HepG2 (cell line): ENCODE data around the gene TM9SF4. TPM values are rescaled to one million over a fixed set of nuclear protein-coding genes. Genes with fewer than 3 reads are reported as not detected.

Experiments used
- KMT2A ChIP-seq: sonication (generic); formaldehyde crosslinking; IDR thresholded peaks from 2 replicates; pipeline ENCODE4 v1.4.0; 2020; ENCODE audit warnings: missing genetic modification reagents
- RAD51 ChIP-seq: fragments of 450-650 bp; IDR thresholded peaks from 2 replicates; pipeline ENCODE4 v1.6.1; 2016; ENCODE audit warnings: borderline replicate concordance
- U2AF2 ChIP-seq: fragments of 200-400 bp; formaldehyde crosslinking; IDR thresholded peaks from 2 replicates; pipeline ENCODE4 v1.6.1; 2017; ENCODE audit warnings: low read depth, mild to moderate bottlenecking, low read length
- ZFP41 ChIP-seq: sonication (generic); formaldehyde crosslinking; IDR thresholded peaks from 2 replicates; pipeline ENCODE4 v1.4.0; 2020; ENCODE audit warnings: mild to moderate bottlenecking, missing genetic modification reagents, borderline replicate concordance
- ZIK1 ChIP-seq: sonication (generic); formaldehyde crosslinking; IDR thresholded peaks from 2 replicates; pipeline ENCODE4 v1.5.0; 2020; ENCODE audit warnings: mild to moderate bottlenecking, low read depth, missing genetic modification reagents, borderline replicate concordance
- ZNF260 ChIP-seq: sonication (generic); formaldehyde crosslinking; IDR thresholded peaks from 2 replicates; pipeline ENCODE4 v1.4.0; 2020; ENCODE audit warnings: missing genetic modification reagents, low read depth, mild to moderate bottlenecking, borderline replicate concordance
- ZNF589 ChIP-seq: sonication (generic); formaldehyde crosslinking; conservative IDR thresholded peaks from 2 replicates; pipeline ENCODE4 v1.8.0; 2022; ENCODE audit warnings: mild to moderate bottlenecking, moderate library complexity, missing genetic modification reagents
- ZNF75D ChIP-seq: sonication (generic); formaldehyde crosslinking; IDR thresholded peaks from 2 replicates; pipeline ENCODE4 v1.8.1; 2023; ENCODE audit warnings: missing genetic modification reagents, mild to moderate bottlenecking, borderline replicate concordance
- ZSCAN9 ChIP-seq: IDR thresholded peaks from 2 replicates; pipeline ENCODE4 v1.6.1; 2016; ENCODE audit warnings: borderline replicate concordance
- polyA plus RNA-seq, 8 experiments: library from polyadenylated mRNA; depleted of rRNA in 3 of 8; stranded (reverse) in 7 of 8; unstranded in 1 of 8; fragments of >200 nt; fragmentation: Illumina TruSeq in 4 of 8; extraction: Trizol in 4 of 8; gene quantifications; 2 replicates each; pipeline versions ENCODE4 v1.2.1 to v1.2.3, GENCODE V29; 2011 to 2016; ENCODE audit warnings: low read depth in 4 of 8, missing spikeins in 1 of 8, mixed read lengths in 1 of 8; ENCODE audit not compliant: insufficient read depth in 1 of 8
- total RNA-seq, 5 experiments: library from RNA; depleted of rRNA; stranded (reverse); fragments of >200 nt; fragmentation: Illumina TruSeq; extraction: Trizol; gene quantifications; 2 replicates each; pipeline ENCODE4 v1.2.3, GENCODE V29; 2016; ENCODE audit warnings: low read depth in 1 of 5
- TF ChIP-seq, protein P1 (sequence below): sonication (generic); formaldehyde crosslinking; IDR thresholded peaks from 2 replicates; pipeline ENCODE4 v1.4.0; 2020; ENCODE audit warnings: mild to moderate bottlenecking, missing genetic modification reagents
- TF ChIP-seq, protein P2 (sequence below): sonication (generic); formaldehyde crosslinking; conservative IDR thresholded peaks from 2 replicates; pipeline ENCODE4 v1.4.0; 2020; ENCODE audit warnings: missing genetic modification reagents
- TF ChIP-seq, protein P3 (sequence below): sonication (generic); formaldehyde crosslinking; conservative IDR thresholded peaks from 2 replicates; pipeline ENCODE4 v1.5.0; 2020; ENCODE audit warnings: missing genetic modification reagents
- TF ChIP-seq, protein P4 (sequence below): IDR thresholded peaks from 2 replicates; pipeline ENCODE4 v1.4.0; 2020; ENCODE audit warnings: mild to moderate bottlenecking, missing genetic modification reagents
- TF ChIP-seq, protein P5 (sequence below): sonication (generic); formaldehyde crosslinking; IDR thresholded peaks from 2 replicates; pipeline ENCODE4 v1.9.0; 2021; ENCODE audit warnings: missing genetic modification reagents, mild to moderate bottlenecking, borderline replicate concordance

The TM9SF4 gene
- total and polyA plus RNA-seq, 2 of the 13 experiments (the other 11 are each of a cell fraction or from before 2014, with no cell fraction given) = 53.5 to 171 TPM

DNA sequence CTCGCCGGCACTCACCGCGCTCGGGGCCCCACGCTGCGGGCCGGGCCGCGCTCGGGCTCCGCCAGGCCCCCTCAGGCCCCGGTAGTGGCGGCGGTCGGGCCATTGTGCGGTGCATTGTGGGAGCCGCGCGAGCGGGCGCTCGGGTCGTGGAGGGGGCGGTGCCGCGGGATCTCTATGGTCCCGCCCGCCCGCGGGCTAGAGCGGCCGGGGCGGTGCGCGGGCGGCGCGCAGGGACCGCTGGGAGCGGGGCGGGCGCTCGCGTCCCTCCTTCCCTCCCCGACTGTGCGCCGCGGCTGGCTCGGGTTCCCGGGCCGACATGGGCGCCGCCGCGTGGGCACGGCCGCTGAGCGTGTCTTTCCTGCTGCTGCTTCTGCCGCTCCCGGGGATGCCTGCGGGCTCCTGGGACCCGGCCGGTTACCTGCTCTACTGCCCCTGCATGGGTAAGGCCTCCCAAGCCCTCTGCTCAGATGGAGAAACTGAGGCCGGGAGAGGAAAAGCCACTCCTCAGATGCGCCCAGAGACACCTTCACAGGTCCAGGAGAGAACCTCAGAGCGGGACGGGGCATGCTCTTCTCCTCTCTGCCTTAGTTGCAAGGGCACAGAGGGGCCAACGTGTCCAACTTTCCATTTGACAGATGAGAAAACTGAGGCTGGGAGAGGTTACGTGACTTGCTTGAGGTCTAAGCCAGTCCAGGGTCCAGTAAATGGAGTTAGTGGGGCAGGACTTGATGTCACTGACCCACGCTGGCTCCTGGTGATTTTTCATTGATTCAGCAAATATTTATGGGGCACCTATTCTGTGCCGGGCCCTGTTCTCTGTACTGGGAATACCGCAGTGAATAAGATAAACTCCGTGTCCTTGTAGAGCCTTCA is 98.3 kb downstream of the TM9SF4 start, which contains the start of the genes PLAGL2 and POFUT1 (continued):
- TF ChIP-seq, protein P1, sequence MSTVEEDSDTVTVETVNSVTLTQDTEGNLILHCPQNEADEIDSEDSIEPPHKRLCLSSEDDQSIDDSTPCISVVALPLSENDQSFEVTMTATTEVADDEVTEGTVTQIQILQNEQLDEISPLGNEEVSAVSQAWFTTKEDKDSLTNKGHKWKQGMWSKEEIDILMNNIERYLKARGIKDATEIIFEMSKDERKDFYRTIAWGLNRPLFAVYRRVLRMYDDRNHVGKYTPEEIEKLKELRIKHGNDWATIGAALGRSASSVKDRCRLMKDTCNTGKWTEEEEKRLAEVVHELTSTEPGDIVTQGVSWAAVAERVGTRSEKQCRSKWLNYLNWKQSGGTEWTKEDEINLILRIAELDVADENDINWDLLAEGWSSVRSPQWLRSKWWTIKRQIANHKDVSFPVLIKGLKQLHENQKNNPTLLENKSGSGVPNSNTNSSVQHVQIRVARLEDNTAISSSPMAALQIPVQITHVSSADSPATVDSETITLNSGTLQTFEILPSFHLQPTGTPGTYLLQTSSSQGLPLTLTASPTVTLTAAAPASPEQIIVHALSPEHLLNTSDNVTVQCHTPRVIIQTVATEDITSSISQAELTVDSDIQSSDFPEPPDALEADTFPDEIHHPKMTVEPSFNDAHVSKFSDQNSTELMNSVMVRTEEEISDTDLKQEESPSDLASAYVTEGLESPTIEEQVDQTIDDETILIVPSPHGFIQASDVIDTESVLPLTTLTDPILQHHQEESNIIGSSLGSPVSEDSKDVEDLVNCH (CRISPR knock-in tag) = no peak
- TF ChIP-seq ZNF260 (CRISPR knock-in tag) (no peak), ZNF589 (CRISPR knock-in tag) (0 out of 2 replicates have a peak, but pooled peaks have one; percentile 32), KMT2A (CRISPR knock-in tag) (peak; percentile 90; the same call in 1 of the 2 replicates), ZNF75D (CRISPR knock-in tag) (0 out of 2 replicates have a peak, but pooled peaks have one; percentile 6), ZSCAN9 (CRISPR knock-in tag) (no peak; the same call in 1 of the 2 replicates), RAD51 (no peak), ZIK1 (CRISPR knock-in tag) (peak; percentile 93; the same call in 1 of the 2 replicates), ZFP41 (CRISPR knock-in tag) (peak; percentile 65; the same call in 1 of the 2 replicates), U2AF2 (no peak)
- TF ChIP-seq, protein P2, sequence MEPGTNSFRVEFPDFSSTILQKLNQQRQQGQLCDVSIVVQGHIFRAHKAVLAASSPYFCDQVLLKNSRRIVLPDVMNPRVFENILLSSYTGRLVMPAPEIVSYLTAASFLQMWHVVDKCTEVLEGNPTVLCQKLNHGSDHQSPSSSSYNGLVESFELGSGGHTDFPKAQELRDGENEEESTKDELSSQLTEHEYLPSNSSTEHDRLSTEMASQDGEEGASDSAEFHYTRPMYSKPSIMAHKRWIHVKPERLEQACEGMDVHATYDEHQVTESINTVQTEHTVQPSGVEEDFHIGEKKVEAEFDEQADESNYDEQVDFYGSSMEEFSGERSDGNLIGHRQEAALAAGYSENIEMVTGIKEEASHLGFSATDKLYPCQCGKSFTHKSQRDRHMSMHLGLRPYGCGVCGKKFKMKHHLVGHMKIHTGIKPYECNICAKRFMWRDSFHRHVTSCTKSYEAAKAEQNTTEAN (CRISPR knock-in tag) = peak; percentile 87
- TF ChIP-seq, protein P3, sequence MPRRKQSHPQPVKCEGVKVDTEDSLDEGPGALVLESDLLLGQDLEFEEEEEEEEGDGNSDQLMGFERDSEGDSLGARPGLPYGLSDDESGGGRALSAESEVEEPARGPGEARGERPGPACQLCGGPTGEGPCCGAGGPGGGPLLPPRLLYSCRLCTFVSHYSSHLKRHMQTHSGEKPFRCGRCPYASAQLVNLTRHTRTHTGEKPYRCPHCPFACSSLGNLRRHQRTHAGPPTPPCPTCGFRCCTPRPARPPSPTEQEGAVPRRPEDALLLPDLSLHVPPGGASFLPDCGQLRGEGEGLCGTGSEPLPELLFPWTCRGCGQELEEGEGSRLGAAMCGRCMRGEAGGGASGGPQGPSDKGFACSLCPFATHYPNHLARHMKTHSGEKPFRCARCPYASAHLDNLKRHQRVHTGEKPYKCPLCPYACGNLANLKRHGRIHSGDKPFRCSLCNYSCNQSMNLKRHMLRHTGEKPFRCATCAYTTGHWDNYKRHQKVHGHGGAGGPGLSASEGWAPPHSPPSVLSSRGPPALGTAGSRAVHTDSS = peak; percentile 90
- TF ChIP-seq, protein P4, sequence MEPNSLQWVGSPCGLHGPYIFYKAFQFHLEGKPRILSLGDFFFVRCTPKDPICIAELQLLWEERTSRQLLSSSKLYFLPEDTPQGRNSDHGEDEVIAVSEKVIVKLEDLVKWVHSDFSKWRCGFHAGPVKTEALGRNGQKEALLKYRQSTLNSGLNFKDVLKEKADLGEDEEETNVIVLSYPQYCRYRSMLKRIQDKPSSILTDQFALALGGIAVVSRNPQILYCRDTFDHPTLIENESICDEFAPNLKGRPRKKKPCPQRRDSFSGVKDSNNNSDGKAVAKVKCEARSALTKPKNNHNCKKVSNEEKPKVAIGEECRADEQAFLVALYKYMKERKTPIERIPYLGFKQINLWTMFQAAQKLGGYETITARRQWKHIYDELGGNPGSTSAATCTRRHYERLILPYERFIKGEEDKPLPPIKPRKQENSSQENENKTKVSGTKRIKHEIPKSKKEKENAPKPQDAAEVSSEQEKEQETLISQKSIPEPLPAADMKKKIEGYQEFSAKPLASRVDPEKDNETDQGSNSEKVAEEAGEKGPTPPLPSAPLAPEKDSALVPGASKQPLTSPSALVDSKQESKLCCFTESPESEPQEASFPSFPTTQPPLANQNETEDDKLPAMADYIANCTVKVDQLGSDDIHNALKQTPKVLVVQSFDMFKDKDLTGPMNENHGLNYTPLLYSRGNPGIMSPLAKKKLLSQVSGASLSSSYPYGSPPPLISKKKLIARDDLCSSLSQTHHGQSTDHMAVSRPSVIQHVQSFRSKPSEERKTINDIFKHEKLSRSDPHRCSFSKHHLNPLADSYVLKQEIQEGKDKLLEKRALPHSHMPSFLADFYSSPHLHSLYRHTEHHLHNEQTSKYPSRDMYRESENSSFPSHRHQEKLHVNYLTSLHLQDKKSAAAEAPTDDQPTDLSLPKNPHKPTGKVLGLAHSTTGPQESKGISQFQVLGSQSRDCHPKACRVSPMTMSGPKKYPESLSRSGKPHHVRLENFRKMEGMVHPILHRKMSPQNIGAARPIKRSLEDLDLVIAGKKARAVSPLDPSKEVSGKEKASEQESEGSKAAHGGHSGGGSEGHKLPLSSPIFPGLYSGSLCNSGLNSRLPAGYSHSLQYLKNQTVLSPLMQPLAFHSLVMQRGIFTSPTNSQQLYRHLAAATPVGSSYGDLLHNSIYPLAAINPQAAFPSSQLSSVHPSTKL = peak; percentile 59; the same call in 1 of the 2 replicates
- TF ChIP-seq, protein P5, sequence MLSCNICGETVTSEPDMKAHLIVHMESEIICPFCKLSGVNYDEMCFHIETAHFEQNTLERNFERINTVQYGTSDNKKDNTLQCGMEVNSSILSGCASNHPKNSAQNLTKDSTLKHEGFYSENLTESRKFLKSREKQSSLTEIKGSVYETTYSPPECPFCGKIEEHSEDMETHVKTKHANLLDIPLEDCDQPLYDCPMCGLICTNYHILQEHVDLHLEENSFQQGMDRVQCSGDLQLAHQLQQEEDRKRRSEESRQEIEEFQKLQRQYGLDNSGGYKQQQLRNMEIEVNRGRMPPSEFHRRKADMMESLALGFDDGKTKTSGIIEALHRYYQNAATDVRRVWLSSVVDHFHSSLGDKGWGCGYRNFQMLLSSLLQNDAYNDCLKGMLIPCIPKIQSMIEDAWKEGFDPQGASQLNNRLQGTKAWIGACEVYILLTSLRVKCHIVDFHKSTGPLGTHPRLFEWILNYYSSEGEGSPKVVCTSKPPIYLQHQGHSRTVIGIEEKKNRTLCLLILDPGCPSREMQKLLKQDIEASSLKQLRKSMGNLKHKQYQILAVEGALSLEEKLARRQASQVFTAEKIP (CRISPR knock-in tag) = no peak
